Measurements from ENCODE around the gene SPATS2L. TPM values are rescaled to one million over a fixed set of nuclear protein-coding genes. Genes with fewer than 3 reads are reported as not detected.

The SPATS2L gene
- total RNA-seq, 2 experiments from 2014 or later = 14.7 to 25.8 TPM

DNA sequence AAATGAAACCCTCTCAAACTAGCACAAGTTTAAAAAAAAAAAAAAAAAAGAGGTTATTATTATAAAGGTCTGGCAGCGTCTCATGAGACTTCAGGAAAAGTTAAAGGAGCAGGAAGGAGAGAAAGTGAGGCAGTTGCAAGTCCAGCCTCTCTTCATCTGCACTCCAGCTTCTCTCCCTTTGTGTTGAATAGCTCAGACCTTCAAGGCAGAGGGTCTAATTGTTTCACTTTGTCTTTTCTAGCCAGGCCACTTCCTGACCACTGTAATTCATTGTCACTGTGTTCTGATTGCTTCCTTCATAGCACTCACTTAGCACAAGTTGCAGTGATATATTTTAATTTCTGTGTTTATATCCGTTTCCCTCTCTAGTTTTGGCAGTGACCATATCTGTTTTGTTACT lies 99.9 kb downstream of the SPATS2L start:
- H3K4me3 Mint-ChIP-seq = no peak overlapping the region
- CTCF ChIA-PET = interaction anchor here (0.7 kb wide), 1 partner anchor 103 kb away, joined by 3 read pairs; the partner anchor contains the start of gene KCTD18
- H3K27ac Mint-ChIP-seq = peak overlapping the region; percentile 40
- ATAC-seq = no peak
- no peaks in the 10 kb centered on the region for H3K36me3 Mint-ChIP-seq (ENCODE audit: low read depth)
- H3K9me3 Mint-ChIP-seq (ENCODE audit: low read depth) = no peaks in the 10 kb centered on the region
- no peaks in the 10 kb centered on the region for H3K27me3 Mint-ChIP-seq
- POLR2A ChIA-PET = no interaction called here
- DNase-seq = no peak
- intact Hi-C loops (cut with DNase I, micrococcal nuclease) = loop anchor here (1.0 to 5.0 kb wide), 3 partner anchors 32 to 428 kb away; no protein-coding TSS in a partner anchor
- peaks cover 27% of the 10 kb centered on the region for H3K4me1 Mint-ChIP-seq

DNA sequence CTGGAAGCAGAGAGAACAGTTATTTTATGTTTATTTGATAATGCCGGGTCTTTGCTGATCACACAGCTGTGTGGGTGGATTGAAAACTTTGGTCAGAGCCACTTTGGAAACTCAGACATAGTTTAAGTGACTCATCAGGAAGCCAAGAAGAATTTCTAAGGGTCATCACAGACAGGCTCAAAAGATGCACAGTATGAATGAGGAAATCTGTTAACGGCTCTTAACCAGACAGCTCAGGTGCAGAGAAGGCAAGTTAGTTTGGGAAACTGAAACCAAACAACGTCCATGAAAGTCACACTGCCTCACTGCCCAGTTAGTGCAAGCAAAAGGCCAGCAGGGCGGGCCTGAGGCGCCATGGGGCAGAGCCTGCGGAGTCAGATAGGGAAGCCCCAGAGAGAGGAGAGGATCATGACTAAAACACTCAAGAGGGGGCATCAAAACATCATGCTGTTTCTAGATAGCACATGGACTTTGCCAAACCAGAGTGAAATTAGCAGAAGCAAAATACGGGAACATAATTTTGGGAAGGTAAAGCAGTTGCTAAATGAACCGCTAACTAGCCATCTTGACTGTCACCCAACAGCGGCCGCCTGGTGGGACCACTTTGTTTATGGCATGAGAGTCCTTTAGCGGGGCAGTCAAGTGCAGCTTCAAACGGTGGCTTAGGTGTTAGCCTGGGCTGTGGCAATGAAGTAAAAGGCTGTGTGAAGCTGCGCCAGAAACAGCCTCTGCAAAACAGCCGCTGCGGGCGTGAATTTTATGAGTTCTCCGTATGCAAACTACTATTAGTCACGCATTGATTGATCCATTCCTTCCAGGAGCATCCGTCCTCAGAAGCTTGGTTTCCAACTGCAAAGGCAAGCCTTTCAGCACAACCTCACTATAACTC lies 102.2 kb downstream of the SPATS2L start:
- ChIA-PET POLR2A (no interaction called here), CTCF (interaction anchor here (0.8 kb wide), 1 partner anchor 56 kb away, joined by 3 read pairs; no protein-coding TSS in a partner anchor)
- Mint-ChIP-seq H3K4me1 (peaks cover 27% of the 10 kb centered on the region), H3K4me3 (no peak overlapping the region), H3K36me3 (ENCODE audit: low read depth) (no peaks in the 10 kb centered on the region), H3K27me3 (no peaks in the 10 kb centered on the region), H3K27ac (no peak overlapping the region), H3K9me3 (ENCODE audit: low read depth) (no peaks in the 10 kb centered on the region)
- intact Hi-C loops (cut with DNase I, micrococcal nuclease) = loop anchor here in 1 of 2 experiments (5.0 kb wide), 1 partner anchor 49 kb away; no protein-coding TSS in a partner anchor
- ATAC-seq (peak; percentile 16), DNase-seq (no peak)

DNA sequence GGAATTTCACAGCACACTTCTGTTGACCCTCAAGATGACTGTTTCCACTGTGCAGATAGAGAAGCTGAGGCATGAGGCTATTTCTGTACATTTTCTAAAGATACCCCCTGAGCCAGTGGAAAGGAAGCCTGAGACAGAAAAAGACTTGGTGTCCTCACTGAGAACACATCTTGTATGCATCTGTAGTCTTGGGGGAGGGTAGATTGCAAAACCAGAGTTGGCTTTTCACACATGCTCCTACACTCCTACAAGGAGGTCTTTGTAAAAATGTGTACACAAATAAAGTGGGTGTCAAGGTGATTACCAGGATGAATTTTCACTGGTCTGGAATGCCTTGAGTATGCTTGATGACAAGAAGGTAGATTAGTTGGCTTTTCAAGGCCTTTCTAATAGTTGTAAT lies 105.3 kb downstream of the SPATS2L start:
- ATAC-seq (no peak), DNase-seq (no peak)
- ChIA-PET CTCF (no interaction called here), POLR2A (interaction anchor here (0.7 kb wide), 1 partner anchor 187 kb away, joined by 4 read pairs; no protein-coding TSS in a partner anchor)
- H3K27me3 Mint-ChIP-seq = no peaks in the 10 kb centered on the region
- no peak overlapping the region for H3K4me3 Mint-ChIP-seq
- H3K27ac Mint-ChIP-seq = no peak overlapping the region
- intact Hi-C loops (cut with DNase I, micrococcal nuclease) = loop anchor here in 1 of 2 experiments (2.0 kb wide), 1 partner anchor 19 kb away; no protein-coding TSS in a partner anchor
- peaks cover 12% of the 10 kb centered on the region for H3K4me1 Mint-ChIP-seq
- no peaks in the 10 kb centered on the region for H3K36me3 Mint-ChIP-seq (ENCODE audit: low read depth)
- no peaks in the 10 kb centered on the region for H3K9me3 Mint-ChIP-seq (ENCODE audit: low read depth)

DNA sequence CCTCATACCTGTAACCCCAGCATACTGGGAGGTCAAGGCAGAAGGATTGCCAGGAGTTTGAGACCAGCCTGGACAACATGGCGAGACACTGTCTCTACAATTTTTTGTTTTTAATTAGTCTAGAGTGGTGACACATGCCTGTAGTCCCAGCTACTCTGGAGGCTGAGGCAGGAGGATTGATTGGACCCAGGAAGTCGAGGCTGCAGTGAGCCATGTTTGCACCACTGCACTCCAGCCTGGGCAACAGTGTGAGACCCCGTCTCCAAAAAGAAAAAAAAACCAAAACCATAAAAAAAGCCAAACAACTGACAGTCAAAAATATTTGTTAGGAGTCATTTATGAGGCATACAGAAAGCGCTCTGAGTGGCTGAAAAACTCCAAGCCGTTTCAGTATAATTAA lies 107.9 kb downstream of the SPATS2L start:
- CTCF ChIA-PET = interaction anchor here (0.7 kb wide), 1 partner anchor 10 kb away, joined by 3 read pairs; no protein-coding TSS in a partner anchor
- intact Hi-C loops (cut with DNase I, micrococcal nuclease) = no loop called here

DNA sequence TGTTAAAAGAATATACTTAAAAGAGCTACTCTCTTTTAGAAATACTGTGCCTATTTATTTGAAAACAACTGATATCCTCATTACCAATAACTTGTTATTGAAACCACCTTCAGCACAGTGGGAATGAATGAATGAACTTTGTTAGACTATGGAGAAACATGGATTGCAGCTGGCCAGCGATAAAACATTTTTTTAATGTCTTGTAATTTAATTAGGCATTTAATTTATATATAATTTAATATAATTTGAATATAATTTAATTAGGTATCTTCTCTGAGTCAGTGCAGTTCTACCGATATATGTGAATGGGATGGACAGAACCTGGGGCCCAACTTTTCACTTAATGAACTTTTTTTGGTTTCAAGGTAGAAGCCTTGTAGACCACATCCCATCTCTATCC lies 109.0 kb downstream of the SPATS2L start:
- POLR2A ChIA-PET = no interaction called here
- Mint-ChIP-seq H3K4me1 (no peaks in the 10 kb centered on the region), H3K9me3 (ENCODE audit: low read depth) (no peaks in the 10 kb centered on the region)

More for the DNA sequence above, 107.9 kb downstream of the SPATS2L start:
- POLR2A ChIA-PET = no interaction called here
- Mint-ChIP-seq H3K4me3 (no peak overlapping the region), H3K4me1 (no peaks in the 10 kb centered on the region), H3K27me3 (no peaks in the 10 kb centered on the region), H3K9me3 (ENCODE audit: low read depth) (no peaks in the 10 kb centered on the region), H3K36me3 (ENCODE audit: low read depth) (peaks cover 2% of the 10 kb centered on the region), H3K27ac (no peak overlapping the region)
- ATAC-seq = no peak
- no peak for DNase-seq

DNA sequence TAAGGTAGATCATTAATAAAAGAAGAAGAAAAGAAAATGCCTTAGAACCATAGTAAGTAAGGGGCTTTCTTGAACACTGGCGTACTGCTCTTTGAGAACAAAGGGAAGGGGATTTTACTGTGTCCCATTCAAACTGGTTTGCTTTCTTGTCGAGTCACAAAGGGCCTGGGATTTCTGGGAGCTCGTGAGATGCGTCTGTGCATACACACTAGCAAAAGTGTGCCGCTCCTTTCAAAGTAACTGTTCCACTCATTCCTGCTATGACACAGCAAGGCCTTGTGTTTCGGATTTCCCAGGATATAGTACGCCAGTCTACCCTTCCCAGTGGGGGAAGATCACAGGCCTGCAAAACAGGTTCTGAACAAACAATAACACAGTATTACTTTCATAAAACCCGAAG lies 110.4 kb downstream of the SPATS2L start:
- H3K9me3 Mint-ChIP-seq (ENCODE audit: low read depth) = no peaks in the 10 kb centered on the region
- no peak overlapping the region for H3K27ac Mint-ChIP-seq
- intact Hi-C loops (cut with DNase I, micrococcal nuclease) = no loop called here
- H3K27me3 Mint-ChIP-seq = no peaks in the 10 kb centered on the region
- H3K36me3 Mint-ChIP-seq (ENCODE audit: low read depth) = peaks cover 3% of the 10 kb centered on the region
- CTCF ChIA-PET = interaction anchor here (1.2 kb wide), 1 partner anchor 64 kb away, joined by 3 read pairs; no protein-coding TSS in a partner anchor
- ATAC-seq = no peak
- no peak for DNase-seq
- no peaks in the 10 kb centered on the region for H3K4me1 Mint-ChIP-seq
- no peak overlapping the region for H3K4me3 Mint-ChIP-seq
- POLR2A ChIA-PET = no interaction called here

More for the DNA sequence above, 109.0 kb downstream of the SPATS2L start:
- no peak for DNase-seq
- ATAC-seq = no peak
- Mint-ChIP-seq H3K4me3 (no peak overlapping the region), H3K27ac (no peak overlapping the region), H3K36me3 (ENCODE audit: low read depth) (peaks cover 3% of the 10 kb centered on the region), H3K27me3 (no peaks in the 10 kb centered on the region)
- intact Hi-C loops (cut with DNase I, micrococcal nuclease) = no loop called here
- CTCF ChIA-PET = interaction anchor here (1.8 kb wide), 1 partner anchor 11 kb away, joined by 4 read pairs; no protein-coding TSS in a partner anchor

DNA sequence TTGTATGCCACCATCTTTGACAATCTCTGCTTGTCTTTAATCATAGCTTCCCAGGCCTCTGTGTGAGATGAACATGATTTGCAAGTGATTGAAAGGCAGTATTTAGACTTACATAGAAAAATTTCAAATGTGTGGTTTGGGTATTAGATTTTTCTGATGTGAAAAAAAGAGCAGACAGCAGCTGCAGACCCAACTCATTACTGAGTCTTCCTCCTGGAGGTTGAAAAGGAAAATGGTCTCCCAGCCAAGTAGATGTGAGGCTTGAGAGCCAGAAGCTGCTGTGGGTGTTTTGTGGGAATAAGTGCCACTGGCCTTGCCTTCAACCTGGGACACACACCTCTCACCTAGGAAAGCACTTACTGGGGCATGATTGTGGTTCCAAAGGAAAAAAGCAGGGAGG lies 110.9 kb downstream of the SPATS2L start:
- Mint-ChIP-seq H3K4me1 (no peaks in the 10 kb centered on the region), H3K27ac (no peak overlapping the region), H3K27me3 (no peaks in the 10 kb centered on the region), H3K9me3 (ENCODE audit: low read depth) (no peaks in the 10 kb centered on the region), H3K4me3 (no peak overlapping the region), H3K36me3 (ENCODE audit: low read depth) (peaks cover 3% of the 10 kb centered on the region)
- ChIA-PET CTCF (interaction anchor here (1.2 kb wide), 1 partner anchor 64 kb away, joined by 3 read pairs; no protein-coding TSS in a partner anchor), POLR2A (no interaction called here)
- DNase-seq (no peak), ATAC-seq (no peak)
- intact Hi-C loops (cut with DNase I, micrococcal nuclease) = no loop called here

DNA sequence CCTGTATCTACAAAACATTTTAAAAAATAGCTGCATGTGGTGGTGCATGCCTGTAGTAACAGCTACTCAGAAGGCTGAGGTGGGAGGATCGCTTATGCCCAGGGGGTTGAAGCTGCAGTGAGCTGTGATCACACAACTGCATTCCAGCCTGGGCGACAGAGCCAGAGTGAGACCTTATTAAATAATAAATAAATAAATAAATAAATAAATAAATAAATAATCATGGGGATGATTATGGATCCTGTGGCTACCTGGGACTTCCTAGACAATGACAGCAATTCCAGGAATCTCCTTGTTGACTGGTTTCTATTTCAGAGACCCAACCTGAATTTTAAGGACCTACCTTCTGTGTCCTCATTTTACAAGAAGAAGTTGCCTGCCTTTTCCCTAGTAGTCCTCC lies 111.9 kb downstream of the SPATS2L start:
- ChIA-PET CTCF (interaction anchor here (1.0 to 1.2 kb wide), 2 partner anchors 13 to 221 kb away, joined by 3 to 4 read pairs; no protein-coding TSS in a partner anchor), POLR2A (no interaction called here)
- DNase-seq = no peak
- ATAC-seq = no peak
- Mint-ChIP-seq H3K36me3 (ENCODE audit: low read depth) (peaks cover 3% of the 10 kb centered on the region), H3K4me1 (peaks cover 5% of the 10 kb centered on the region), H3K4me3 (no peak overlapping the region), H3K27ac (no peak overlapping the region), H3K9me3 (ENCODE audit: low read depth) (no peaks in the 10 kb centered on the region), H3K27me3 (no peaks in the 10 kb centered on the region)
- intact Hi-C loops (cut with DNase I, micrococcal nuclease) = no loop called here

DNA sequence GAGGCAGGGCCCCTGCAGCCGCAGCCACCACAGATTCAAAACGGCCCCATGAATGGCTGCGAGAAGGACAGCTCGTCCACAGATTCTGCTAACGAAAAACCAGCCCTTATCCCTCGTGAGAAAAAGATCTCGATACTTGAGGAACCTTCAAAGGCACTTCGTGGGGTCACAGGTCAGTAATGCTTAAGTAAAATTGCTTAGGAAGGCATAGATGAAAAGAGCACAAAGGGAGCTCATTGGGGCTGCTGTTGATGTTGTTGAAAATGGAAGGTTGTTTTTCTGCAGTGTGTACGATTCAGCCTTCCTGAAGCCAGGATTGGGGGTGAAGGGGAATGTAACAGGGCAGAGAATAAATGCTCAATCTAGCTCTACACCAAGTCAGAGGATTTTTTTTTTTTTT lies 112.8 kb downstream of the SPATS2L start:
- POLR2A ChIA-PET = no interaction called here
- Mint-ChIP-seq H3K36me3 (ENCODE audit: low read depth) (peaks cover 3% of the 10 kb centered on the region), H3K27ac (no peak overlapping the region), H3K4me3 (no peak overlapping the region), H3K9me3 (ENCODE audit: low read depth) (no peaks in the 10 kb centered on the region), H3K27me3 (no peaks in the 10 kb centered on the region), H3K4me1 (peaks cover 5% of the 10 kb centered on the region)
- ATAC-seq (no peak), DNase-seq (no peak)
- CTCF ChIA-PET = interaction anchor here (0.6 to 1.6 kb wide), 3 partner anchors 14 to 1116 kb away, joined by 3 to 4 read pairs (median 3); no protein-coding TSS in a partner anchor
- intact Hi-C loops (cut with DNase I, micrococcal nuclease) = no loop called here

DNA sequence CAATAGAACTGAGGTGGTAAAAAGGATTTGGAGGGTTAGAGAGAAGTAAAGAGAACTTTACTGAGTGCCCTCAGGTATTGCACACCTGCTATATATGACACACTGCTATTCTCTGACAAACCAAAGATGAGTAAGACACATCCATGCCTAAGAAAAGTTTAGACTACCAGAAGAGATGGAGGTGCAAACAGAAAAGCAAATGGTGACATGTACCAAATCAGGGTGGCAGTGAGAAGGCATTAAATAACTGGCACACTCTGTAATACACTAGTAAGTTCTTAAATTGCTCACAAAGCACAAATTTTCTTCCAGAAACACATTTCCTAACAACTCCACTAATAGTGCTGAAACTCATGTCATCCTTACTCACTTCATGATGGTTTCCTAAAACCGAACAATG lies 114.8 kb downstream of the SPATS2L start:
- H3K27ac Mint-ChIP-seq = no peak overlapping the region
- ChIA-PET CTCF (no interaction called here), POLR2A (no interaction called here)
- no peaks in the 10 kb centered on the region for H3K9me3 Mint-ChIP-seq (ENCODE audit: low read depth)
- peaks cover 5% of the 10 kb centered on the region for H3K4me1 Mint-ChIP-seq
- peaks cover 3% of the 10 kb centered on the region for H3K36me3 Mint-ChIP-seq (ENCODE audit: low read depth)
- intact Hi-C loops (cut with DNase I, micrococcal nuclease) = no loop called here
- no peak overlapping the region for H3K4me3 Mint-ChIP-seq
- DNase-seq = no peak
- H3K27me3 Mint-ChIP-seq = no peaks in the 10 kb centered on the region
- peak; percentile 44 for ATAC-seq

DNA sequence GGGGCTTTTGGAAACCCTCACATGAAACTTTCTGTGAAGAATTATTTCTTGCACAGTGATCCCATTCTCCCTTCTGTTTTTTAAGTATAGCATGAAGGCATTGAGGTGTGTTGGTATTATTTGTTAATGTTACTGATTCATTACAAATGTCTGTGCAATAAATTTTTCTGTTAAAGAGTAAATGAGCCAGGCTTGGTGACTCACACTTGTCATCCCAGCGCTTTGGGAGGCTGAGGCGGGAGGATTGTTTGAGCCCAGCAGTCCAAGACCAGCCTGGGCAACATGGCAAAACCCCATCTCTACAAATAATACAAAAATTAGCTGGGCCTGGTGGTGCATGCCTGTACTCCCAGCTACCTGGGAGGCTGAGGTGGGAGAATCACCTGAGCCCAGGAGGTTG lies 115.6 kb downstream of the SPATS2L start:
- intact Hi-C loops (cut with DNase I, micrococcal nuclease) = no loop called here
- H3K27ac Mint-ChIP-seq = no peak overlapping the region
- no peak for ATAC-seq

More for the DNA sequence above, 115.6 kb downstream of the SPATS2L start:
- Mint-ChIP-seq H3K4me3 (no peak overlapping the region), H3K4me1 (peaks cover 10% of the 10 kb centered on the region), H3K36me3 (ENCODE audit: low read depth) (peaks cover 3% of the 10 kb centered on the region), H3K9me3 (ENCODE audit: low read depth) (no peaks in the 10 kb centered on the region), H3K27me3 (no peaks in the 10 kb centered on the region)
- CTCF ChIA-PET = no interaction called here
- DNase-seq = no peak
- POLR2A ChIA-PET = no interaction called here

Data from activated CD4-positive, alpha-beta T cell treated with anti-CD3 and anti-CD28 coated beads for 36 hours (primary cell).